Measurements from ENCODE around the gene RBMS1. TPM values are rescaled to one million over a fixed set of nuclear protein-coding genes. Genes with fewer than 3 reads are reported as not detected.

RBMS1 gene
- total RNA-seq, 6 experiments from 2014 or later, result 8.5 to 21.4 (median 14.3) TPM

- Histone ChIP-seq H3K36me3 (peaks cover 0 to 3% (median 0%) of the 10 kb centered on the region in 4 donors), H3K27me3 (no peaks in the 10 kb centered on the region), H3K9me3 (no peaks in the 10 kb centered on the region), H3K27ac (peak overlapping the region in 1 of 3 donors; percentile 15), H3K4me1 (no peaks in the 10 kb centered on the region), H3K4me3 (no peak overlapping the region)
- TF ChIP-seq CTCF (IDR thresholded peaks at IDR 0.05), result no peak
- no peak for TF ChIP-seq POLR2A (IDR thresholded peaks at IDR 0.05)
- intact Hi-C loops (cut with DNase I), result no loop called here
- WGBS (ENCODE audit: insufficient coverage, low coverage, low lambda C conversion rate, missing lambda C conversion rate), result 68% methylated on average over 6 of the region's 7 CpGs
- DNase-seq (no peak), ATAC-seq (peak in 2 of 4 donors; percentile 16 to 59)
These were observed 176.2 kb downstream of the RBMS1 start for GRCh38 chr2:160317181-160318099.

- Histone ChIP-seq H3K27ac (no peak overlapping the region), H3K4me1 (no peaks in the 10 kb centered on the region), H3K9me3 (no peaks in the 10 kb centered on the region), H3K36me3 (peaks cover 0 to 8% (median 0%) of the 10 kb centered on the region in 4 donors), H3K27me3 (no peaks in the 10 kb centered on the region), H3K4me3 (no peak overlapping the region)
- intact Hi-C loops (cut with DNase I), result no loop called here
- no peak for ATAC-seq
- 64% methylated on average over 2 of the region's 2 CpGs for WGBS (ENCODE audit: insufficient coverage, low coverage, low lambda C conversion rate, missing lambda C conversion rate)
- DNase-seq, result no peak
- no peak for TF ChIP-seq POLR2A (IDR thresholded peaks at IDR 0.05)
- TF ChIP-seq CTCF (IDR thresholded peaks at IDR 0.05), result no peak
These were observed 178.3 kb downstream of the RBMS1 start for GRCh38 chr2:160315337-160315736.

- Histone ChIP-seq H3K4me1 (no peaks in the 10 kb centered on the region), H3K9me3 (no peaks in the 10 kb centered on the region), H3K27ac (no peak overlapping the region), H3K36me3 (peaks cover 0 to 8% (median 0%) of the 10 kb centered on the region in 4 donors), H3K27me3 (no peaks in the 10 kb centered on the region), H3K4me3 (no peak overlapping the region)
- WGBS (ENCODE audit: insufficient coverage, low coverage, low lambda C conversion rate, missing lambda C conversion rate), result 70% methylated on average over 7 of the region's 8 CpGs
- no peak for ATAC-seq
- TF ChIP-seq POLR2A (IDR thresholded peaks at IDR 0.05) (no peak), CTCF (IDR thresholded peaks at IDR 0.05) (no peak)
- no peak for DNase-seq
- intact Hi-C loops (cut with DNase I), result no loop called here
These were observed 183.3 kb downstream of the RBMS1 start for GRCh38 chr2:160310118-160310828.

GRCh38 chr2:160309585-160309984 is 184.0 kb downstream of the RBMS1 start:
- Histone ChIP-seq H3K36me3 (peaks cover 0 to 8% (median 0%) of the 10 kb centered on the region in 4 donors), H3K4me1 (no peaks in the 10 kb centered on the region), H3K27ac (no peak overlapping the region), H3K4me3 (no peak overlapping the region), H3K9me3 (no peaks in the 10 kb centered on the region), H3K27me3 (no peaks in the 10 kb centered on the region)
- no peak for TF ChIP-seq POLR2A (IDR thresholded peaks at IDR 0.05)
- no peak for TF ChIP-seq CTCF (IDR thresholded peaks at IDR 0.05)
- intact Hi-C loops (cut with DNase I), result no loop called here
- DNase-seq (no peak), ATAC-seq (no peak)

Measured in right lobe of liver (tissue), 6 donors.